HepG2 (cell line): ENCODE results near the gene CLDN15. TPM values are rescaled to one million over a fixed set of nuclear protein-coding genes. Genes with fewer than 3 reads are reported as not detected.

Experiments
- AKNA ChIP-seq: sonication (generic); formaldehyde crosslinking; IDR thresholded peaks from 2 replicates; pipeline ENCODE4 v1.4.0; 2020; ENCODE audit warnings: missing genetic modification reagents, borderline replicate concordance
- JDP2 ChIP-seq: sonication (generic); formaldehyde crosslinking; IDR thresholded peaks from 2 replicates; pipeline ENCODE4 v1.8.1; 2022; ENCODE audit warnings: missing genetic modification reagents, borderline replicate concordance
- PAF1 ChIP-seq: IDR thresholded peaks from 2 replicates; pipeline ENCODE4 v1.6.1; 2016; ENCODE audit warnings: missing genetic modification reagents, missing compliant biosample characterization
- RXRA ChIP-seq: sonication (generic); formaldehyde crosslinking; IDR thresholded peaks from 2 replicates; pipeline ENCODE4 v1.5.1; 2020; ENCODE audit warnings: missing genetic modification reagents
- TAF15 ChIP-seq: fragments of 200-400 bp; formaldehyde crosslinking; IDR thresholded peaks from one replicate; pipeline ENCODE4 v1.6.1; 2018; ENCODE audit warnings: mild to moderate bottlenecking, low read depth, low read length; ENCODE audit not compliant: poor library complexity, severe bottlenecking
- ZNF235 ChIP-seq: sonication (generic); formaldehyde crosslinking; IDR thresholded peaks from 2 replicates; pipeline ENCODE4 v1.8.1; 2023; ENCODE audit warnings: mild to moderate bottlenecking, missing genetic modification reagents, borderline replicate concordance
- ZNF276 ChIP-seq: sonication (generic); formaldehyde crosslinking; IDR thresholded peaks from 2 replicates; pipeline ENCODE4 v1.4.0; 2020; ENCODE audit warnings: mild to moderate bottlenecking, low read depth, missing genetic modification reagents
- ZNF644 ChIP-seq: IDR thresholded peaks from 2 replicates; pipeline ENCODE4 v1.6.1; 2016; ENCODE audit warnings: low read depth
- ZNF768 ChIP-seq: sonication (generic); formaldehyde crosslinking; IDR thresholded peaks from 2 replicates; pipeline ENCODE4 v1.4.0; 2020; ENCODE audit warnings: missing genetic modification reagents
- polyA plus RNA-seq, 8 experiments: library from polyadenylated mRNA; depleted of rRNA in 3 of 8; stranded (reverse) in 7 of 8; unstranded in 1 of 8; fragments of >200 nt; fragmentation: Illumina TruSeq in 4 of 8; extraction: Trizol in 4 of 8; gene quantifications; 2 replicates each; pipeline versions ENCODE4 v1.2.1 to v1.2.3, GENCODE V29; 2011 to 2016; ENCODE audit warnings: low read depth in 4 of 8, missing spikeins in 1 of 8, mixed read lengths in 1 of 8; ENCODE audit not compliant: insufficient read depth in 1 of 8
- total RNA-seq, 5 experiments: library from RNA; depleted of rRNA; stranded (reverse); fragments of >200 nt; fragmentation: Illumina TruSeq; extraction: Trizol; gene quantifications; 2 replicates each; pipeline ENCODE4 v1.2.3, GENCODE V29; 2016; ENCODE audit warnings: low read depth in 1 of 5
- TF ChIP-seq, protein P1 (sequence below): sonication (generic); formaldehyde crosslinking; IDR thresholded peaks from 2 replicates; pipeline ENCODE4 v1.8.1; 2022; ENCODE audit warnings: low read depth, mild to moderate bottlenecking, missing genetic modification reagents
- TF ChIP-seq, protein P2 (sequence below): sonication (generic); formaldehyde crosslinking; IDR thresholded peaks from 2 replicates; pipeline ENCODE4 v1.5.1; 2020; ENCODE audit warnings: mild to moderate bottlenecking, missing genetic modification reagents, moderate library complexity
- TF ChIP-seq, protein P3 (sequence below): sonication (generic); formaldehyde crosslinking; IDR thresholded peaks from 2 replicates; pipeline ENCODE4 v1.9.0; 2021; ENCODE audit warnings: missing genetic modification reagents, mild to moderate bottlenecking, borderline replicate concordance
- TF ChIP-seq, protein P4 (sequence below): sonication (generic); formaldehyde crosslinking; IDR thresholded peaks from 2 replicates; pipeline ENCODE4 v1.4.0; 2020; ENCODE audit warnings: missing genetic modification reagents; ENCODE audit errors: not compliant biosample characterization
- TF ChIP-seq, protein P5 (sequence below): sonication (generic); formaldehyde crosslinking; IDR thresholded peaks from 2 replicates; pipeline ENCODE4 v1.5.0; 2020; ENCODE audit warnings: missing genetic modification reagents, mild to moderate bottlenecking, borderline replicate concordance

The CLDN15 gene
- total and polyA plus RNA-seq, 2 of the 13 experiments (the other 11 are each of a cell fraction or from before 2014, with no cell fraction given): 7.1 to 17.8 TPM

GRCh38 chr7:101251871-101252659, 14.5 kb upstream of the CLDN15 start (continued):
- peak; percentile 31 for TF ChIP-seq RXRA (CRISPR knock-in tag)
- TF ChIP-seq, protein P1, sequence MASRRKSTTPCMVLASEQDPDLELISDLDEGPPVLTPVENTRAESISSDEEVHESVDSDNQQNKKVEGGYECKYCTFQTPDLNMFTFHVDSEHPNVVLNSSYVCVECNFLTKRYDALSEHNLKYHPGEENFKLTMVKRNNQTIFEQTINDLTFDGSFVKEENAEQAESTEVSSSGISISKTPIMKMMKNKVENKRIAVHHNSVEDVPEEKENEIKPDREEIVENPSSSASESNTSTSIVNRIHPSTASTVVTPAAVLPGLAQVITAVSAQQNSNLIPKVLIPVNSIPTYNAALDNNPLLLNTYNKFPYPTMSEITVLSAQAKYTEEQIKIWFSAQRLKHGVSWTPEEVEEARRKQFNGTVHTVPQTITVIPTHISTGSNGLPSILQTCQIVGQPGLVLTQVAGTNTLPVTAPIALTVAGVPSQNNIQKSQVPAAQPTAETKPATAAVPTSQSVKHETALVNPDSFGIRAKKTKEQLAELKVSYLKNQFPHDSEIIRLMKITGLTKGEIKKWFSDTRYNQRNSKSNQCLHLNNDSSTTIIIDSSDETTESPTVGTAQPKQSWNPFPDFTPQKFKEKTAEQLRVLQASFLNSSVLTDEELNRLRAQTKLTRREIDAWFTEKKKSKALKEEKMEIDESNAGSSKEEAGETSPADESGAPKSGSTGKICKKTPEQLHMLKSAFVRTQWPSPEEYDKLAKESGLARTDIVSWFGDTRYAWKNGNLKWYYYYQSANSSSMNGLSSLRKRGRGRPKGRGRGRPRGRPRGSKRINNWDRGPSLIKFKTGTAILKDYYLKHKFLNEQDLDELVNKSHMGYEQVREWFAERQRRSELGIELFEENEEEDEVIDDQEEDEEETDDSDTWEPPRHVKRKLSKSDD (CRISPR knock-in tag): no peak
- TF ChIP-seq, protein P2, sequence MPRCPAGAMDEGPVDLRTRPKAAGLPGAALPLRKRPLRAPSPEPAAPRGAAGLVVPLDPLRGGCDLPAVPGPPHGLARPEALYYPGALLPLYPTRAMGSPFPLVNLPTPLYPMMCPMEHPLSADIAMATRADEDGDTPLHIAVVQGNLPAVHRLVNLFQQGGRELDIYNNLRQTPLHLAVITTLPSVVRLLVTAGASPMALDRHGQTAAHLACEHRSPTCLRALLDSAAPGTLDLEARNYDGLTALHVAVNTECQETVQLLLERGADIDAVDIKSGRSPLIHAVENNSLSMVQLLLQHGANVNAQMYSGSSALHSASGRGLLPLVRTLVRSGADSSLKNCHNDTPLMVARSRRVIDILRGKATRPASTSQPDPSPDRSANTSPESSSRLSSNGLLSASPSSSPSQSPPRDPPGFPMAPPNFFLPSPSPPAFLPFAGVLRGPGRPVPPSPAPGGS: no peak; the same call in 1 of the 2 replicates
- no peak for TF ChIP-seq AKNA (CRISPR knock-in tag)
- no peak for TF ChIP-seq TAF15
- TF ChIP-seq, protein P3, sequence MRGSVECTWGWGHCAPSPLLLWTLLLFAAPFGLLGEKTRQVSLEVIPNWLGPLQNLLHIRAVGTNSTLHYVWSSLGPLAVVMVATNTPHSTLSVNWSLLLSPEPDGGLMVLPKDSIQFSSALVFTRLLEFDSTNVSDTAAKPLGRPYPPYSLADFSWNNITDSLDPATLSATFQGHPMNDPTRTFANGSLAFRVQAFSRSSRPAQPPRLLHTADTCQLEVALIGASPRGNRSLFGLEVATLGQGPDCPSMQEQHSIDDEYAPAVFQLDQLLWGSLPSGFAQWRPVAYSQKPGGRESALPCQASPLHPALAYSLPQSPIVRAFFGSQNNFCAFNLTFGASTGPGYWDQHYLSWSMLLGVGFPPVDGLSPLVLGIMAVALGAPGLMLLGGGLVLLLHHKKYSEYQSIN (CRISPR knock-in tag): no peak
- TF ChIP-seq, protein P4, sequence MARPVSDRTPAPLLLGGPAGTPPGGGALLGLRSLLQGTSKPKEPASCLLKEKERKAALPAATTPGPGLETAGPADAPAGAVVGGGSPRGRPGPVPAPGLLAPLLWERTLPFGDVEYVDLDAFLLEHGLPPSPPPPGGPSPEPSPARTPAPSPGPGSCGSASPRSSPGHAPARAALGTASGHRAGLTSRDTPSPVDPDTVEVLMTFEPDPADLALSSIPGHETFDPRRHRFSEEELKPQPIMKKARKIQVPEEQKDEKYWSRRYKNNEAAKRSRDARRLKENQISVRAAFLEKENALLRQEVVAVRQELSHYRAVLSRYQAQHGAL (CRISPR knock-in tag): no peak
- TF ChIP-seq ZNF276 (CRISPR knock-in tag): no peak
- TF ChIP-seq ZNF768 (CRISPR knock-in tag): no peak
- TF ChIP-seq ZNF644 (CRISPR knock-in tag): no peak
- TF ChIP-seq, protein P5, sequence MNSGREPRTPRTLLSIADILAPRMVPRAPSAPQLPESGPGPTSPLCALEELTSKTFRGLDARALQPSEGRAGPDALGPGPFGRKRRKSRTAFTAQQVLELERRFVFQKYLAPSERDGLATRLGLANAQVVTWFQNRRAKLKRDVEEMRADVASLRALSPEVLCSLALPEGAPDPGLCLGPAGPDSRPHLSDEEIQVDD: no peak
- no peak for TF ChIP-seq JDP2 (CRISPR knock-in tag)
- no peak for TF ChIP-seq ZNF235 (CRISPR knock-in tag)
- TF ChIP-seq PAF1 (CRISPR knock-in tag): no peak
